Activated naive CD4-positive, alpha-beta T cell treated with anti-CD3 and anti-CD28 coated beads for 36 hours (primary cell): ENCODE data around the gene SLC43A1. TPM values are rescaled to one million over a fixed set of nuclear protein-coding genes. Genes with fewer than 3 reads are reported as not detected.

Experiments
- CTCF ChIA-PET: fragments of 350-600 bp; sonication (Branson Sonifier 250); formaldehyde crosslinking; loops from one replicate; lab custom pipeline; 2021; ENCODE audit warnings: antibody characterized with exemption; lab: Charles Lee
- DNase-seq: peaks from one replicate; pipeline ENCODE4 v3.0.0-alpha.2; 2020
- H3K27ac Mint-ChIP-seq: one replicate; pipeline ENCODE4 v1.8.0; 2021; ENCODE audit warnings: mild to moderate bottlenecking, mixed read lengths
- H3K27me3 Mint-ChIP-seq: one replicate; pipeline ENCODE4 v1.8.0; 2021; ENCODE audit warnings: low read depth, mixed read lengths
- H3K36me3 Mint-ChIP-seq: one replicate; pipeline ENCODE4 v1.8.0; 2021; ENCODE audit warnings: low read depth, mixed read lengths
- H3K4me1 Mint-ChIP-seq: one replicate; pipeline ENCODE4 v1.8.0; 2021; ENCODE audit warnings: low read depth, mixed read lengths
- H3K4me3 Mint-ChIP-seq: one replicate; pipeline ENCODE4 v1.8.0; 2021; ENCODE audit warnings: mild to moderate bottlenecking, moderate library complexity, mixed read lengths
- H3K9me3 Mint-ChIP-seq: one replicate; pipeline ENCODE4 v1.8.0; 2021; ENCODE audit warnings: mixed read lengths
- intact Hi-C: fragments of 100-400 bp; cut with micrococcal nuclease; formaldehyde crosslinking; loops from one replicate; pipeline ENCODE4 v1.15.1; 2023
- total RNA-seq, 2 experiments: library from RNA; stranded (reverse); gene quantifications; one replicate each; pipeline ENCODE4 v1.2.3, GENCODE V29; 2021

Gene SLC43A1
- total RNA-seq, 2 experiments from 2014 or later = 26.5 to 29.7 TPM

DNA sequence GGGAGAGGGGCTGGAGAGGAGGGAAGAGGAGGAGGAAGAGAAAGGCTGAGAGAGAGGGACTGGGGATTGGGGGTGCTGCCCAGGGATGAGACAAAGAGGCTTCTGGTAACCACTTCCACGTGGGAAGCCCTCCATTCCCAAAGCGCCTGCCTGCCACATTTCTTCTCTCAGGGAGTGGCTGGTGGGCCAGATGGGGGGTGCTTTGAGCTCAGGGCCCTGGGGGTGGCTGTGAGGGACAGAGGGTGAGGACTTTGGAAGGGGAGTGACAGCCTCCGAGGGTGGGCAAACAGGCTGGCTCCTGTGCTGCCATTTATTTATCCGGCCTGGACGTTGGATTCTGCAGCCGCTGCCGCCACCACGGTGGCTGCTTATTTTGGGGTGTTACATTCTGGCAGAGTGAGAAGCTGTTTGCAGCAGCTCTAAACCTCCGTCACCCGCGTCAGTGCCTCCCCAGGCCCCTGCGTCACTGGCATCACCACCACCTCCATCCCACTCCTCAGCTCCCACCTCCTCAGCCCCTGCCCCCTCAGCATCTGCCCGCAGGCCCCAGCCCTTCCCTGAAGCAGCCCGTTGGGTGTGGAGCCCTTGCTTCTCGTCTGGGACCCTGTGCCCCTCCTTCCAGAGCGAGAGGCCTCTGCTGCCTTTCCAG is 53.5 kb downstream of the SLC43A1 start:
- Mint-ChIP-seq H3K27me3 (peaks cover 27% of the 10 kb centered on the region), H3K4me3 (no peak overlapping the region), H3K27ac (no peak overlapping the region), H3K9me3 (no peaks in the 10 kb centered on the region), H3K4me1 (peaks cover 25% of the 10 kb centered on the region), H3K36me3 (no peaks in the 10 kb centered on the region)
- no peak for DNase-seq
- intact Hi-C loops = loop anchor here (1.0 kb wide), 1 partner anchor 186 kb away; no protein-coding TSS in a partner anchor
- CTCF ChIA-PET = interaction anchor here (0.8 to 8.6 kb wide), 5 partner anchors 10 to 66 kb away, joined by 5 to 211 read pairs (median 42); partner anchors contain the start of gene TIMM10

DNA sequence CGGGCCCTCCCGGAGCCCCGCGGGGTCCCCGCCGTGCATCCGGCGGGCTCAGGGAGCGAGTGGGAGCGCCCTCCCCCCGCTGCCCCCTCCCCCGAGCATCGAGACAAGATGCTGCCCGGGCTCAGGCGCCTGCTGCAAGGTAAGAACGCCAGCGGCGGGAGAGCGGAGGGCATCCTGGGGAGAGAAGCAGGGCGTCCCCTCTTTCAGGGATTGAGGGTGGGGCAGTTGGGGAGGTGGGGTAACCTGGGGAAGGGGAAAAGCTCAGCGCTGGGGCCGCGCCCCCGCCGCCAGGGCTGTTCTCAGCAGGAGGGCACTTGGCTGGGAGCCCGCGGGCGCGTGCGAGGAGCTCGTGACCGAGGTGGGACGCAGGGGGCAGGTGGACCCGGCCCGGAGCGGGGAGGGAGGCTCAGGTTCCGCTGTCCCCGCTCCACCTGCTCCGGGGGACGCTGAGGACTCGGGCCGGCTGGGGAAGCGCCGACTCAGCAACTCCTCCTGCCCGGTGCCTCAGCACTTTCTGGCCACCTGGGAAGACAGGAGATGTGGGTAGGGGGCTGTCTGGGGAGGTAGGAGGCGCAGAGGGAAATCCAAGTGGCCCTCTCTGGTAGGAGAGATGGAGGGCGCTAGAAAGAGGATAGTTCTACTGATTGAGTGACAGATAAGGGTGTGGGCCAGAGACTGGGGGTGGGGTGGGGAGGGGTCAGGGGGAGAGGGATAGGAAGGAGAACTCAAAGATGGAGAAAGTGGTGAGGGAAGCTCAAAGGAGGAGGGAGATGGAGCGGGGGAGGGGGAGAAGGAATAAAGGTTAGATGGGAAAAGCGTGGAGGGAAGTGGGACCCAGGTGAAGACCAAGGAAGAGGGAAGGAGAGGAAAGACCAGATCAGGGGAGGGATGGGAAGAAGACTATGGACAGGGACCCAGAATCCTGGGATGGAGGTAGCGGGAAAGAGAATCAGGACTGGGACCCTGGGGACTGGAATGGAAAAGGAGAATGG is 54.4 kb downstream of the SLC43A1 start:
- no peaks in the 10 kb centered on the region for H3K9me3 Mint-ChIP-seq
- no peaks in the 10 kb centered on the region for H3K36me3 Mint-ChIP-seq
- intact Hi-C loops = no loop called here
- H3K4me3 Mint-ChIP-seq = peak overlapping the region; percentile 32
- H3K27ac Mint-ChIP-seq = no peak overlapping the region
- H3K27me3 Mint-ChIP-seq = peaks cover 27% of the 10 kb centered on the region
- CTCF ChIA-PET = interaction anchor here (0.6 to 8.6 kb wide), 12 partner anchors 9 to 243 kb away, joined by 3 to 211 read pairs (median 8); partner anchors contain the start of genes TIMM10 and TNKS1BP1
- H3K4me1 Mint-ChIP-seq = peaks cover 25% of the 10 kb centered on the region
- peak; percentile 14 for DNase-seq

DNA sequence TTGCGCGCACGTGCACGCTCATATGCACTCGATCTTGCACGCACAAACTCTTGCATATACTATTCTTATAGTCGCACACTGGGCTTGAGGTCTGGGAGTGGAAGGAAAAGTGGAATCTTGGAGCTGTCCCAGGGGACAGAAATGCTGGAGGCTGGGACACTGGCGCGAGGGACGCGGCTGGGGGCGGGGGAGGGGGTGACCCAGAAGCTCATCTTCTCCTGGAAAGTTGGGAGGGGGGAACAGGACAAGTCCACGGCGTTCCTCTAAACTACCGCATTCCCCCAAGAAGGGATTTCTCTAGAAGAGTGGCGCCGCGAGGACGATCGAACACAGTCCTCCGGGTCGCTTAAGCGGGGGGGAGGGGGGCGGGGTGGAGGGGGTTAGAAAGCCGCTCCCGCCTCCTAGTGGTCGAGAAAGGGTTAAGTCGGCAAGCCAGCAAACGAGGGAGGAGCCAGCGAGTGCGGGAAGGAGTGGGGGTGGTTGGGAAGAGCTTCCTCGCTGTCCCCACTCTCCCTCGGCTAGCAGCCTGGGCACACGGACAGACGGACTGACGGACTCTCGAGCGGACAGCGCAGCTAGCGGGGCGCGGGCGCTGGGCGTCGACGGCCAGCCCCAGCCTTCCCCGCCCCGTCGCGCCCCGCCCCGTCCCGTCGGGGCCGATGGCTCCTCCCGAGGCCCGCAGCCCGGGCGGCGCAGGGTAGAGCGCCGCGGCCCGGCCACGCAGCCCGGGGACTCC is 55.3 kb downstream of the SLC43A1 start, which contains the start of gene RTN4RL2:
Gene RTN4RL2 (plus strand): TSS at position 507 of the 736 bp plus-strand sequence. CDS start 338 bp downstream, outside the sequence.
- H3K27ac Mint-ChIP-seq = no peak within 1 kb of the TSS

DNA sequence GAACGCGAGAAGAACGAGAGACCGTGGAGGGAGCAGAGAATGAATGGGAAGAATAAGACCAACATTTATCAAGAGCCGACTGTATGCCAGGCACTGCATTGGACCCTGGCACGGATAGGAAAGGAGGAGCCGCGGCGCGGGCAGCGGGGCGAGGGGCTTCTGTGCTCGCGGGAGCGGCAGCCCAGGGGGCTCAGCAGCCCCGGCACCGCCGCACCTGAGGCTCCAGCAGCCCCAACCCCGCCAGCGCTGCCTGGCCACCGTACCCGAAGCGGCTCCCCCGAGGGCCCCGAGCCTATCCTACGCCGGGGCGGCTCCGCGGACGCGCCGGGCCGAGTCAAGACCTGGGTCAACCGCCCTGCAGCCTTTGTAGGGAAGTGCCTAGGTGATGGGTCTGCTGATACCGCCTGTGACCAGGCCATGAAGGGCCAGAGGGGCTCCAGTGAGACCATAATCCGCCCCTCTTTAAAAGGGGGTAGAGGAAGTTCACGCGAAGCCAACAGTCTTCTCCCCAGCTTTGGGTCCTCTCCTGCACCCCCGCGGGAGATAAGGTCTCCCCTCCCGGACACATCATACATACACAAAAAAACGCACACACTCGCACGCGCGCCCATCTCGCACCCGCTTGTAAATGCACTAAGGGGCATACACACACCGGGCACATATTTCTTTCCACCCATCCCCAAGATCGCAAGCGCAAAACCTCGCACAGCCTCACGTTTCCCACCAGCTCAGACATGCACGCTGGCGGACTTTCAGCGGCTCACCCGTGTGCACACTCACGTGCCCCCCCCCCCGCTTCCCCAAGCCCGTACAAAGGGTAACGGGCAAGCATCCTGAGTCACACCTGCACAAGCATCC is 56.1 kb downstream of the SLC43A1 start:
- H3K4me3 Mint-ChIP-seq = peak overlapping the region; percentile 81

More for the DNA sequence above, 55.3 kb downstream of the SLC43A1 start, which contains the start of gene RTN4RL2:
- intact Hi-C loops = no loop called here
- CTCF ChIA-PET = interaction anchor here (0.6 to 8.6 kb wide), 16 partner anchors 9 to 244 kb away, joined by 3 to 211 read pairs (median 6); partner anchors contain the start of genes SSRP1, TIMM10 and TNKS1BP1
- H3K36me3 Mint-ChIP-seq = no peaks in the 10 kb centered on the region
- H3K4me3 Mint-ChIP-seq = peak within 1 kb of the TSS; percentile 80
- H3K27me3 Mint-ChIP-seq = peaks cover 27% of the 10 kb centered on the region
- H3K4me1 Mint-ChIP-seq = peaks cover 25% of the 10 kb centered on the region
- DNase-seq = peak; percentile 73
- H3K9me3 Mint-ChIP-seq = no peaks in the 10 kb centered on the region

DNA sequence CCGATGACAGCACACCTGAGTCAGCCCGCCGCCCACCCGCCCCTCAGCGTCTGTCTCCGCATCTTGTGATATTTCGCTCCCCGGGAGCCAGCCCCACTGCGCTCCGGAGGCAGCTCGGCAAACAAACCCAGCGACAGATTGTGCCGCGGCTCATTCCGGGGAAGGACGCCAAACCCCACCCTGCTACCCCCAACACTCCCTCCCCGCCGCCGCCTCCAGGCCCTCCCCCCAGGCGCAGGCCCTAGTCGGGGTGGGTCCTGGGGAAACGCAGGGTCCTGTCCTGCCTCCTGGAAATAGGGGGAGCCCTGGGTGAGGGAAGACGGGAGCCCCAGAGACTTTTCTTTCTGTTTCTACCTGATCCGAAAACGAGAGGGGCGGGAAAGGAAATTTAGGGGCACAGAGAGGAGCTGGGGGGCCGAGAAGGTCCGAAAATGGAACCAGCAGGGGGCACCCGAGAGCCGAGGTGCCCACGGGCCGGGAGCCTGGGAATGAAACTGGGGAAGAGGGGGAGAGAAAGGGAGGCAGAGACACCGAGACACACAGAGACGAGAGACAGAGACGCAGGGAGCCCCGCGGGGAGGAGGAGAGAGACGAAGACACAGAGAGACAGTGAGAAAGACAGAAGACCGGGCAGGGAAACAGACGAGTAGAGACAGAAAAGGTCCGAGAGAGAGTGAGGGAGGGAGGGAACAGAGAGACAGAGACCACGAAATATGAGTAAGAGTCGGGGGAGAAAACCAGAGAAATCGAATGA is 56.9 kb downstream of the SLC43A1 start:
- H3K4me1 Mint-ChIP-seq = peaks cover 25% of the 10 kb centered on the region

More for the DNA sequence above, 56.1 kb downstream of the SLC43A1 start:
- intact Hi-C loops = loop anchor here (1.0 to 5.0 kb wide), 4 partner anchors 17 to 617 kb away; no protein-coding TSS in a partner anchor
- DNase-seq = peak; percentile 56
- Mint-ChIP-seq H3K36me3 (no peaks in the 10 kb centered on the region), H3K4me1 (peaks cover 25% of the 10 kb centered on the region), H3K27ac (no peak overlapping the region), H3K9me3 (no peaks in the 10 kb centered on the region), H3K27me3 (peaks cover 27% of the 10 kb centered on the region)
- CTCF ChIA-PET = interaction anchor here (0.6 to 8.6 kb wide), 22 partner anchors 9 to 183 kb away, joined by 3 to 211 read pairs (median 10); partner anchors contain the start of genes SLC43A1, SSRP1, TIMM10 and UBE2L6

DNA sequence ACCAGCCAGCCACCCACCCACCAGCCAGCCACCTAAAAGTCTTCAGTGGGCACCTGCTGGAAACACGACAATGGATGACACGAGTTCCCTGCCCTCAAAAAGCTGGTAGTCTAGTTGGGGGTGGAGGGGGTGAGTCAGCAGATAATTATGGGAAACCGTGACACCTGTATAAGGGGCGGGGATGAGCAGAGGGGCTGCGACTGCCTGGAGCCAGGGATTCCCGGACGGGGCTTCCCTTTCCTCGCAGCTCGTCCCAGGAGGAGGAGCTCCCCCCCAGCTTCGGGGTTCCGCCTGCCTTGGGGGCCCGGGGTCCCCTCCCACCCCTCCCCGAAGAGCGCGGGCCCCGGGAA is 57.5 kb downstream of the SLC43A1 start:
- intact Hi-C loops = loop anchor here (1.0 to 5.0 kb wide), 3 partner anchors 34 to 616 kb away; no protein-coding TSS in a partner anchor
- Mint-ChIP-seq H3K36me3 (no peaks in the 10 kb centered on the region), H3K4me3 (peak overlapping the region; percentile 56), H3K27me3 (peaks cover 27% of the 10 kb centered on the region), H3K4me1 (peaks cover 25% of the 10 kb centered on the region), H3K9me3 (no peaks in the 10 kb centered on the region), H3K27ac (no peak overlapping the region)
- DNase-seq = peak; percentile 54
- CTCF ChIA-PET = interaction anchor here (0.6 to 8.6 kb wide), 52 partner anchors 7 to 1081 kb away, joined by 3 to 211 read pairs (median 5); partner anchors contain the start of genes PRG3, SLC43A1, SLC43A3 and TIMM10

More for the DNA sequence above, 56.9 kb downstream of the SLC43A1 start:
- H3K36me3 Mint-ChIP-seq = no peaks in the 10 kb centered on the region
- H3K4me3 Mint-ChIP-seq = peak overlapping the region; percentile 81
- intact Hi-C loops = loop anchor here (1.0 to 5.0 kb wide), 5 partner anchors 18 to 616 kb away; no protein-coding TSS in a partner anchor
- DNase-seq = peak; percentile 50
- no peaks in the 10 kb centered on the region for H3K9me3 Mint-ChIP-seq
- CTCF ChIA-PET = interaction anchor here (0.6 to 8.6 kb wide), 41 partner anchors 8 to 429 kb away, joined by 3 to 211 read pairs (median 6); partner anchors contain the start of genes PRG3, SLC43A1, SLC43A3 and TIMM10
- H3K27me3 Mint-ChIP-seq = peaks cover 27% of the 10 kb centered on the region
- no peak overlapping the region for H3K27ac Mint-ChIP-seq

DNA sequence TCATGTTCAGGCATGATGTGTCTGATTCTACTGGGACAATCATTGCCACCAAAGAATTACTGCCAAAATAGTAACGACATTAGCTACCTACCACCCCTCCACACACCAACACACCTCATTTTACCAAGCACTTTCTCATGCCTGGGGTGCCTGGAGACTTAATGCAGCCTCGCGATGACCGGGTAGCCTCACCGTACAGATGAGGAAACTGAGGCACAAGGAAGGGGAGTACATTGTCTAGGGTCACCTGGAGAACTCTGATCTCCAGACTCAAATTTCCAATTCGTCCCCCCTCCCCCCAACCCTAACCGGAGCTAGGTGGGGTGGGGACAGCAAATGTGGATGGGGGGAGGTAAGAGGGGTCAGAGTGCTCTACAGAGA is 57.9 kb downstream of the SLC43A1 start:
- Mint-ChIP-seq H3K4me1 (peaks cover 25% of the 10 kb centered on the region), H3K4me3 (peak overlapping the region; percentile 56), H3K27ac (no peak overlapping the region), H3K36me3 (no peaks in the 10 kb centered on the region), H3K9me3 (no peaks in the 10 kb centered on the region), H3K27me3 (peaks cover 27% of the 10 kb centered on the region)
- intact Hi-C loops = loop anchor here (1.0 to 5.0 kb wide), 9 partner anchors 23 to 615 kb away; no protein-coding TSS in a partner anchor
- no peak for DNase-seq
- CTCF ChIA-PET = interaction anchor here (0.6 to 8.6 kb wide), 56 partner anchors 8 to 1082 kb away, joined by 3 to 211 read pairs (median 4); partner anchors contain the start of genes PRG3, SLC43A1, SLC43A3 and TIMM10

DNA sequence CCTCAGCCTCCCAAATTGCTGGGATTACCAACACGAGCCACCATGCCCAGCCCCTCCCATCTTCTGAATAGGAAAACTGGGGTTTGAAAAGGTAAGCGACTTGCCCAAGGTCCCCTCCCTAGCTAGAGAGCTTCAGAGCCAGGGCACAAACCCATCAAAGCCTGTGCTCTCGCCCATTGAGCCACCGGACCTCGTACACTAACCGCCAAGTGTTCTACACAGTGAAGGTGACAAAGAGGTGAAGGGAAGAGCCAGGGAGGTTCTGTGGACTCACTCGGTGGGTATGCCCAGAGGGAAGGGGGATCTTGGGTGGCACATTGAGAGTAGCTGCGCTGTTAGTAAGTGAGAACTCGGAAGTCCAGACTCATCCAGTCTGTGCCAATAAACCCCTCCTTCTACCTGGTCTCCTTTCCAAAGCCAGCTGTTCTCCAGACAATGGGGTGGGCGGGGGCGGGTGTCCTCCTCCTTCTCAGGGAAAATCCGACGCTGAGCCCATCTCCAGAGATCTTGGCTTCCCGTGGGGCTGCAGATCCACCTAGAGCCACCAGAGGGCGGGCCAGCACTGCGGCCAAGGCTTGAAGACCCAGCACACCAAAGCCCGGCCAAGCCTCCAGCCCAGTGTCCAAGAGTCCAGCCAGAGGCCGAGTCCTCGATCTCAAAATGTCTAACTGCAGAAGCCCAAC is 58.4 kb downstream of the SLC43A1 start:
- no peaks in the 10 kb centered on the region for H3K9me3 Mint-ChIP-seq
- no peaks in the 10 kb centered on the region for H3K36me3 Mint-ChIP-seq
- peak; percentile 85 for DNase-seq
- intact Hi-C loops = loop anchor here (1.0 to 5.0 kb wide), 8 partner anchors 23 to 615 kb away; no protein-coding TSS in a partner anchor
- CTCF ChIA-PET = interaction anchor here (0.6 to 8.6 kb wide), 53 partner anchors 8 to 1082 kb away, joined by 3 to 211 read pairs (median 4); partner anchors contain the start of genes PRG3, SLC43A1, SLC43A3 and TIMM10
- H3K4me1 Mint-ChIP-seq = peaks cover 25% of the 10 kb centered on the region
- H3K27ac Mint-ChIP-seq = no peak overlapping the region
- H3K4me3 Mint-ChIP-seq = peak overlapping the region; percentile 56
- peaks cover 27% of the 10 kb centered on the region for H3K27me3 Mint-ChIP-seq

DNA sequence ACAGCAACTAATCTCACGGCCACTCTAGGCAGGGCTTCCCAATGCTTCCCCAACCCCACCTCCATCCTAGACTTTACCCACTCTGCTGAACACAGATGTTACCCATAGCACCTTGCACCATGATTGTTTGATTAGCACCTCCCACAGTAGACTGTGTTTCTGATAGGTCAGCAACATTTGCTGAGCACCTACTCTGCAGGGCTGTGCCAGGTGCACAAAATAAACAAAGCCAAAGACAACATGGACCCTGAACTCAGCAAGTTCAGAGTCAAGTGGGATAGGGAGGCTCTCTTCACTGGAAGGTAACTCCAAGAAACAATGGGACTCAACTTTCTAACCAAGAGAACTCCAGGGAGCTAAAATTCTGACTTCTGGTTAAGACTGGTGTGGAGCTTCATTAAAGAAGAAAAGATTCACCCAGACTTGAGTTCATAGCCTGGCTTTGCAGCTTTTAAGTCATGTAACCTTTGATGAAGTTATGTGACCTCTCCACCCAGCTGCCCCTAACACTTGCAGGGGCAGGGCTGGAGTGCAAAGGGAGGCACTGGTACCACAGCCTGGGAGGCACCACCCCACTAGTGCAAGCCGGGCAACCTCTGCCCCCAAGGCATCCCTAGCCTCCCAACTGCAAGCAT is 61.8 kb downstream of the SLC43A1 start:
- Mint-ChIP-seq H3K36me3 (no peaks in the 10 kb centered on the region), H3K9me3 (no peaks in the 10 kb centered on the region), H3K27me3 (peaks cover 7% of the 10 kb centered on the region), H3K4me1 (peaks cover 11% of the 10 kb centered on the region), H3K4me3 (no peak overlapping the region), H3K27ac (no peak overlapping the region)
- CTCF ChIA-PET = interaction anchor here (0.6 to 8.6 kb wide), 2 partner anchors 27 to 190 kb away, joined by 3 to 211 read pairs; no protein-coding TSS in a partner anchor
- intact Hi-C loops = no loop called here
- DNase-seq = no peak
